ENCODE results near the gene SPATA2L.

SPATA2L gene

DNA sequence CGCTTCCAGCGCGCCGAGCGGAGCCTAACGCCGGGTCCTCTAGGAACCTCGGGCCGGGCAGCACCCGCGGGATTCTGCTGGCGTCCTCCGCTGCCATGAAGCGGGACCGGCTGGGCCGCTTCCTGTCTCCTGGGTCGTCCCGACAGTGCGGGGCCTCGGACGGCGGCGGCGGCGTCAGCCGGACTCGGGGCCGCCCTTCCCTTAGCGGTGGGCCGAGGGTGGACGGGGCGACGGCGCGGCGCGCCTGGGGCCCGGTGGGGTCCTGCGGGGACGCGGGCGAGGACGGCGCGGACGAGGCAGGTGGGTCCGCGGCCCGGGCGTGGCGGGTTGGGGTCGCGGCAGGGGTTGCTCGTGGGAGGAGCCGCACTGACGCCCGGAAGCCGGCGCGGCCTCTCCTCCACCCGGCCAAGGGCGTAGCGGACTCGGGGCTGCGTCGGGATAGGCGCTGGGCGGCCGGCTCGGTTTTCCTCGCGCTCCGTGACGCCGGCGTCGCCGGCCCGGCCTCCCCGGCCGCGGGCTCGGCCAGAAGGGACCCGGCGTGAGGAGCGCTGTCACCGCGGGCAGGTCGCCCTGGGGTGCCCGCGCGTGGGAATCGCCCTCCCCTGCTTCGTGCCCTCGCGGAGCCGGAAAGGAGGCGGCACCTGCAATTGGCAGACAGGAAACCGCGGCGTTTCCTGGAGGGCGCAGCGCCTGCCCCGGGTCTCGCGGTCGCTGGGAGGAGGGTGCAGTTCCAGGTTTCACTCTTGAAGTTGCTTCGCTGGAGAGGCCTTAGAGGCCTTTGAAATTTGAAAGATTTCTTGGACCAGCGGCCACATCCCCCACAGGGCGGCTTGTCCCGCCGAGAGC lies 20.3 kb upstream of the SPATA2L start:
- peaks cover 31% of the 10 kb centered on the region for H3K4me1 ChIP-seq (ENCODE audit: low read depth, poor library complexity, severe bottlenecking)
- H3K9ac ChIP-seq = peak overlapping the region; percentile 71
- no peaks in the 10 kb centered on the region for H3K36me3 ChIP-seq (ENCODE audit: insufficient read depth)
- H3K4me2 ChIP-seq = peak overlapping the region; percentile 90
- H3K4me3 ChIP-seq (IDR thresholded peaks at IDR 0.05; ENCODE audit: insufficient read depth, low read depth, low read length) = no peak overlapping the region
- H3K27me3 ChIP-seq (ENCODE audit: insufficient read depth, low read depth) = no peaks in the 10 kb centered on the region
- peaks cover 27% of the 10 kb centered on the region for H3K79me2 ChIP-seq (ENCODE audit: insufficient read depth, low read depth)
- no peaks in the 10 kb centered on the region for H4K20me1 ChIP-seq (ENCODE audit: insufficient read depth)
- H3K27ac ChIP-seq = peak overlapping the region; percentile 75
- TF ChIP-seq, protein P1, sequence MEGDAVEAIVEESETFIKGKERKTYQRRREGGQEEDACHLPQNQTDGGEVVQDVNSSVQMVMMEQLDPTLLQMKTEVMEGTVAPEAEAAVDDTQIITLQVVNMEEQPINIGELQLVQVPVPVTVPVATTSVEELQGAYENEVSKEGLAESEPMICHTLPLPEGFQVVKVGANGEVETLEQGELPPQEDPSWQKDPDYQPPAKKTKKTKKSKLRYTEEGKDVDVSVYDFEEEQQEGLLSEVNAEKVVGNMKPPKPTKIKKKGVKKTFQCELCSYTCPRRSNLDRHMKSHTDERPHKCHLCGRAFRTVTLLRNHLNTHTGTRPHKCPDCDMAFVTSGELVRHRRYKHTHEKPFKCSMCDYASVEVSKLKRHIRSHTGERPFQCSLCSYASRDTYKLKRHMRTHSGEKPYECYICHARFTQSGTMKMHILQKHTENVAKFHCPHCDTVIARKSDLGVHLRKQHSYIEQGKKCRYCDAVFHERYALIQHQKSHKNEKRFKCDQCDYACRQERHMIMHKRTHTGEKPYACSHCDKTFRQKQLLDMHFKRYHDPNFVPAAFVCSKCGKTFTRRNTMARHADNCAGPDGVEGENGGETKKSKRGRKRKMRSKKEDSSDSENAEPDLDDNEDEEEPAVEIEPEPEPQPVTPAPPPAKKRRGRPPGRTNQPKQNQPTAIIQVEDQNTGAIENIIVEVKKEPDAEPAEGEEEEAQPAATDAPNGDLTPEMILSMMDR (conservative IDR thresholded peaks at IDR 0.05; ENCODE audit: low read depth, low read length) = no peak
- H2AFZ ChIP-seq (ENCODE audit: low read depth) = peak overlapping the region; percentile 22

DNA sequence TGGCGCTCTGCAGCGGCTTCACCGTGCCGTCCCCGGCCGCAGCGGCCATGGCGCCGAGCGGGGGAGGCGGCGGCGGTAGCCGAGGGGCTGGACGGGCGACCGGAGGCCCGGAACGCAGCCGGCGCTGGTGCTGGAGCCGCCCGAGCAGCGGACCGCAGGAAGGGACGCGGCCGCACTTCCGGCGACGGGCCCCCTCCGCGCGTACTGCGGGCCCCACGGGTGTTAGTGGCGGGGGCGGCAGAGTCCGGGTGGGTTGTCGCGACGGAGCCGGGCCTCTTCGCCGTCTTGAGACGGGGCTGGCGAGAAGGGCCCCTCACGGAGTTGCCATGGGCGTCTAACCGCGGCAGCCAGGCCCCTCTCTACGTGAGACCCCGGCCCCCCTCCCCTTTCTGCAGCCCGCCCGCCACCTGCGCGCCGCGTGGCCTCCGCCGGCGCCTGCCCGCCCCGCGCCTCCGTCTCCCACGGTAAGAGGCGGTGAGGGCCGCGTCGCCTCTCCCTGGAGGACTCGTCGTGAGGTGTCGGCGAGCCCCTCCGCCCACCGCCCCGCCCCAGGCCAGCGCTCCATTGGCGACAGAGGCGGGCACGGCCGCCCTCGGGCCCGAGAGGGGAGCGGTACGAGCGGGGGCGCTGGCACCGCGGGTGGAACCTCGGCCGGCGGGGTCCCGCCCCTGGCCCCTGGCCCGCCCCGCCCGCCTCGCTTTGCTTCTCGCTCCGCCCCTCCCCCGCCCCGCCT lies 19.5 kb upstream of the SPATA2L start, which contains the start of the genes VPS9D1 and ZNF276:
Gene VPS9D1, minus strand, starts transcription at position 86 of the 733 bp plus-strand sequence. Its CDS starts 37 bp downstream, at position 49.
Gene ZNF276, plus strand, starts transcription at position 725 of the 733 bp plus-strand sequence. CDS start 104 bp downstream, outside the sequence.
- Histone ChIP-seq H3K27me3 (ENCODE audit: insufficient read depth, low read depth) (no peaks in the 10 kb centered on the region), H3K4me3 (IDR thresholded peaks at IDR 0.05; ENCODE audit: insufficient read depth, low read depth, low read length) (no peak within 1 kb of the TSS), H3K79me2 (ENCODE audit: insufficient read depth, low read depth) (peaks cover 27% of the 10 kb centered on the region), H2AFZ (ENCODE audit: low read depth) (peak within 1 kb of the TSS; percentile 22), H3K4me1 (ENCODE audit: low read depth, poor library complexity, severe bottlenecking) (peaks cover 31% of the 10 kb centered on the region), H3K36me3 (ENCODE audit: insufficient read depth) (no peaks in the 10 kb centered on the region), H3K9ac (peak within 1 kb of the TSS; percentile 71), H3K4me2 (peak within 1 kb of the TSS; percentile 90), H3K27ac (peak within 1 kb of the TSS; percentile 75), H4K20me1 (ENCODE audit: insufficient read depth) (no peaks in the 10 kb centered on the region)
- TF ChIP-seq, protein P1 (conservative IDR thresholded peaks at IDR 0.05; ENCODE audit: low read depth, low read length) = no peak

DNA sequence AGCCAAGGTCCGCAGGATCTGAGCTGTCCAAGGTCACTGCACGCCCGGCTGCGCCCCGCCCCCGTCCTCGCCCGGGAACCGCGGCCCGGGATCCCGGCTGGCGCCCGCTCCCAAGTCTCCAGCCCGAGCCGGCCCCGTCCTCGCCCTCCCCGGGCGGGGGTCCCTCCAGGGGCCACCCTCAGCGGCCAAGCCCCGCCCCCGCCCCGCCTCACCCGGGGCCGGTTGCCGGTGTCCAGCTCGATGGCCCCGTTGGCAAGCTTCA lies 19.0 kb upstream of the SPATA2L start:
- H3K36me3 ChIP-seq (ENCODE audit: insufficient read depth) = no peaks in the 10 kb centered on the region
- H3K4me1 ChIP-seq (ENCODE audit: low read depth, poor library complexity, severe bottlenecking) = peaks cover 31% of the 10 kb centered on the region
- peak overlapping the region; percentile 71 for H3K9ac ChIP-seq
- H3K27me3 ChIP-seq (ENCODE audit: insufficient read depth, low read depth) = no peaks in the 10 kb centered on the region
- TF ChIP-seq, protein P1 (conservative IDR thresholded peaks at IDR 0.05; ENCODE audit: low read depth, low read length) = no peak
- H3K79me2 ChIP-seq (ENCODE audit: insufficient read depth, low read depth) = peaks cover 27% of the 10 kb centered on the region
- peak overlapping the region; percentile 75 for H3K27ac ChIP-seq
- no peaks in the 10 kb centered on the region for H4K20me1 ChIP-seq (ENCODE audit: insufficient read depth)
- no peak overlapping the region for H2AFZ ChIP-seq (ENCODE audit: low read depth)
- H3K4me3 ChIP-seq (IDR thresholded peaks at IDR 0.05; ENCODE audit: insufficient read depth, low read depth, low read length) = no peak overlapping the region
- H3K4me2 ChIP-seq = peak overlapping the region; percentile 88

DNA sequence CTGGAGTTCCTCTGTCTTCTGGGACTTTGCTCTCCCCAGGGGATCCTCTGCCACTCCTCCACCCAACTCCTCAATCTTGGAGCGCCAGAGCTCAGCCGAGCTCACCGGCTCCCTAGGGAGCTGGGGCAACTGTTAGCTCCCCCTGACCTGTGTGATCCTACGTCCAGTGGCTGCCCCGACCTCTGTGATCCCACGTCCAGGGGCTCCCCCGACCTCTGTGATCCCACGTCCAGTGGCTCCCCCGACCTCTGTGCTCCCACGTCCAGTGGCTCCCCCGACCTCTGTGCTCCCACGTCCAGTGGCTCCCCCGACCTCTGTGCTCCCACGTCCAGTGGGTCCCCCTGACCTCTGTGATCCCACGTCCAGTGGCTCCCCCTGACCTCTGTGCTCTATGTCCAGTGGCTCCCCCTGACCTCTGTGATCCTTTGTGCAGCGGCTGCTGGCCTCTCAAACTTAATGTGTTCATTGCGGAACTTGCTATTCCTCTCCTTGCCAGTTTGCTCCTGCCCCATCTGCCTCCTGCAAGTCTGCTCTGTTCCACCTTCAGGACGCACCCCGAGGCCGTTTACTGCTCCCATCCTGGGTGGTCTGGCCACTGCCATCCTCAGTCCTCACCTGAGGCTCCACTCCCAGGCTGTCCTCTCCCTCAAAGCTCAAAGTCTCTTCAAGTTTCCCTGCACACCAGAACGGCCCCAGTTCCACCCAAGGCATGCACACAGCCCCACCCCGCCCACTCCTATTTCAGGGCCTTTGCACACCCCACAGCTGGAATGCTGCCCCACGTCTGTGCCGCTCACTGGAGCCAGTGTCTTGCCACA lies 16.4 kb upstream of the SPATA2L start:
- no peaks in the 10 kb centered on the region for H4K20me1 ChIP-seq (ENCODE audit: insufficient read depth)
- no peak overlapping the region; the same call in 1 of the 2 replicates for H3K4me2 ChIP-seq

More for the DNA sequence above, 16.4 kb upstream of the SPATA2L start:
- peaks cover 27% of the 10 kb centered on the region for H3K4me1 ChIP-seq (ENCODE audit: low read depth, poor library complexity, severe bottlenecking)
- no peak overlapping the region for H3K27ac ChIP-seq
- H2AFZ ChIP-seq (ENCODE audit: low read depth) = no peak overlapping the region
- no peak overlapping the region for H3K4me3 ChIP-seq (IDR thresholded peaks at IDR 0.05; ENCODE audit: insufficient read depth, low read depth, low read length)
- H3K9ac ChIP-seq = no peak overlapping the region
- no peaks in the 10 kb centered on the region; the same call in 1 of the 2 replicates for H3K36me3 ChIP-seq (ENCODE audit: insufficient read depth)
- no peaks in the 10 kb centered on the region for H3K27me3 ChIP-seq (ENCODE audit: insufficient read depth, low read depth)
- TF ChIP-seq, protein P1 (conservative IDR thresholded peaks at IDR 0.05; ENCODE audit: low read depth, low read length) = no peak
- H3K79me2 ChIP-seq (ENCODE audit: insufficient read depth, low read depth) = peaks cover 23% of the 10 kb centered on the region

Measured in KMS-11 (cell line).